Suprapubic skin (tissue), 3 donors: ENCODE data around the gene ELMO1.

ENCODE experiments used
- CTCF ChIP-seq, 2 donors: fragments of 200-600 bp in 1 of 2; fragments of 450-650 bp in 1 of 2; sonication (generic) in 1 of 2; IDR thresholded peaks; one replicate each; pipeline ENCODE4 v1.5.1; 2016 to 2019; ENCODE audit warnings: antibody characterized with exemption in 2 of 2, mild to moderate bottlenecking in 1 of 2, moderate library complexity in 1 of 2
- EP300 ChIP-seq: sonication (generic); formaldehyde crosslinking; IDR thresholded peaks from one replicate; pipeline ENCODE4 v1.6.1; 2017; ENCODE audit warnings: antibody characterized with exemption
- POLR2A ChIP-seq, 2 donors: fragments of 450-650 bp; IDR thresholded peaks; one replicate each; pipeline ENCODE4 v1.6.1; 2017; ENCODE audit warnings: antibody characterized with exemption in 2 of 2, mild to moderate bottlenecking in 2 of 2, moderate library complexity in 2 of 2

- TF ChIP-seq EP300 (no peak), CTCF (IDR thresholded peaks at IDR 0.05) (no peak), POLR2A (IDR thresholded peaks at IDR 0.05) (no peak)
Measured at GRCh38 chr7:37193087-37193774, 255.4 kb downstream of the ELMO1 start.
